Transverse colon (tissue), 4 donors: ENCODE data around the gene CLDN9. TPM values are rescaled to one million over a fixed set of nuclear protein-coding genes. Genes with fewer than 3 reads are reported as not detected.
A peak's percentile ranks its signal among the peaks of the same experiment; 100 is the strongest.

Experiments used
- DNase-seq: peaks from one replicate; pipeline ENCODE4 v3.0.0-alpha.2; 2019
- H3K27ac ChIP-seq, 4 donors: fragments of 200-600 bp; sonication (generic); 2 replicates each; pipeline ENCODE4 v1.5.1; 2016 to 2018; ENCODE audit warnings: inconsistent platforms in 4 of 4
- H3K27me3 ChIP-seq: fragments of 200-600 bp; sonication (generic); 2 replicates; pipeline ENCODE4 v1.5.1; 2017; ENCODE audit warnings: inconsistent platforms
- H3K36me3 ChIP-seq, 4 donors: fragments of 200-600 bp; sonication (generic); 2 replicates each; pipeline ENCODE4 v1.5.1; 2017 to 2019; ENCODE audit warnings: inconsistent platforms in 4 of 4
- H3K4me1 ChIP-seq, 4 donors: fragments of 200-600 bp; sonication (generic); 2 replicates each; pipeline ENCODE4 v1.5.1; 2017 to 2020; ENCODE audit warnings: inconsistent platforms in 4 of 4
- H3K4me3 ChIP-seq, 4 donors: fragments of 200-600 bp; sonication (generic); 1 replicate in 1 of 4; 2 replicates in 3 of 4; pipeline versions ENCODE4 v1.5.1 to v1.6.1; 2017 to 2019; ENCODE audit warnings: inconsistent platforms in 4 of 4
- H3K9me3 ChIP-seq, 2 donors: fragments of 200-600 bp; sonication (generic); 2 replicates each; pipeline ENCODE4 v1.5.1; 2017 to 2019; ENCODE audit warnings: inconsistent platforms in 2 of 2
- EP300 ChIP-seq: sonication (generic); formaldehyde crosslinking; IDR thresholded peaks from one replicate; pipeline ENCODE4 v1.6.1; 2017; ENCODE audit warnings: antibody characterized with exemption, low read depth
- POLR2A ChIP-seq: fragments of 450-650 bp; IDR thresholded peaks from one replicate; pipeline ENCODE4 v1.6.1; 2016; ENCODE audit warnings: antibody characterized with exemption, mild to moderate bottlenecking, moderate library complexity
- POLR2AphosphoS5 ChIP-seq, 3 donors: sonication (generic); formaldehyde crosslinking; IDR thresholded peaks; one replicate each; pipeline ENCODE4 v1.6.1; 2016; ENCODE audit warnings: antibody characterized with exemption in 3 of 3
- WGBS, 2 donors: methylation state at CpG; one replicate each; pipeline ENCODE4 v1.1.5; 2018; ENCODE audit warnings: low coverage in 1 of 2; 5-methylcytosine and 5-hydroxymethylcytosine counted together
- in situ Hi-C, 4 donors: fragments of 200-750 bp; cut with MboI; loops; one replicate each; pipeline versions ENCODE4 v1.15.0 to v1.15.1; 2017; ENCODE audit warnings: low sequenced_read_pairs in 3 of 4, low pct_ligation_motif_present in 1 of 4, low pct_unique_long_range_greater_than_20kb in 1 of 4
- intact Hi-C: fragments of 100-400 bp; cut with DNase I; formaldehyde crosslinking; loops from one replicate; pipeline ENCODE4 v1.15.1; 2023; ENCODE audit warnings: low total_unique reads
- total RNA-seq, 4 donors: library from RNA; depleted of rRNA; stranded (reverse); fragments of >200 nt; gene quantifications; one replicate each; pipeline ENCODE4 v1.1.0, GENCODE V29; 2016
- TF ChIP-seq, protein P1 (sequence below), 5 experiments: fragments of 200-600 bp in 3 of 5; fragments of 450-650 bp in 2 of 5; sonication (generic) in 3 of 5; IDR thresholded peaks; 1 replicate in 2 of 5; 2 replicates in 3 of 5; pipeline ENCODE4 v1.5.1; 2016 to 2017; ENCODE audit warnings: antibody characterized with exemption in 5 of 5, inconsistent platforms in 3 of 5, mild to moderate bottlenecking in 2 of 5, moderate library complexity in 1 of 5

Gene CLDN9
- total RNA-seq, 4 donors from 2014 or later, result 0.55 to 1.1 TPM; not detected in 2

DNA sequence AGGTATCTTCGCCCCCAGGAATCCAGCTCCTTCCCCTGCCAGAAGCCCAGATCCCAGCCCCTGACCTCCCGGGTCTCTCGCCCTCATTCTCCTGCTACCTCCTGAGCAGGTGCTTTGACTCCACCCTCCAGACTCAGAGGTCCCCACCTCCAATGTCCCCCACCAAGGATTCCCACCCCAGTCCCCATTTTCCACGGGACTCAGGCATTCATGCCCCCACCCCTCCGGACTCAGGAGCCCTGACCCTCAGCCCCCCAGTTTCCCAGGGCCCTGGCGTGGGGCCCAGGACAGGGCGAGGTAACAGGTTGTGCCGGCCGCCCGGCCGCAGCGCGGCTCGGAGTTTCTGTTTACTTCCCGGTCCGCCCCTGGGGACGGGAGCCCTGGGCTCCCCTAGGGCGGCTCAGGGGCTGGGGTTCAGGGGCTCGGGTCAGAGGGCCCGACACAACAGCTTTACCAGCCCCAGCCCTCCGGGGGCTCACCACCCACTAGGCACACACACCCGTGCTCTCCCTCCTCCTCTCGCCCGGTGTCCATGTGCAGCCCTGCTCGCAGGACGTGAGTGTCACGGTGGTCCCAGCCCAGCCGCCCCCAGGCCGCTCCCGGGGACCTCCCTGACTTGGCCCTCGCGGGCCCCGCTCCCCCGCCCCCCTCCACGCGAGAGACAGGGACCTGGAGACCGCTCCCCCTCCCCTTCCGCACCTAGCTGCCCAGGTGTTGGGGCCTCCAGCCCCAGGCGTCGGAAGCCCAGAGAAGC, 23.4 kb downstream of the CLDN9 start:
- intact Hi-C loops, result no loop called here
- WGBS, 2 donors, result 3% methylated on average over 24 of the region's 40 CpGs; no CpG with 5 or more reads in 1 of the 2 donors
- in situ Hi-C loops, result loop anchor here in 1 of 4 donors (25.0 kb wide), 1 partner anchor 101 kb away; the partner anchor contains the start of gene ZNF213
- Histone ChIP-seq H3K27me3 (peaks cover 72% of the 10 kb centered on the region), H3K4me1 (peaks cover 0 to 52% (median 32%) of the 10 kb centered on the region in 4 donors), H3K27ac (peak overlapping the region; percentile 76 to 88 (median 84)), H3K4me3 (peak overlapping the region; percentile 35 to 72 (median 58)), H3K9me3 (no peaks in the 10 kb centered on the region), H3K36me3 (no peaks in the 10 kb centered on the region)
- TF ChIP-seq EP300 (no peak), POLR2A (no peak), POLR2AphosphoS5 (IDR thresholded peaks at IDR 0.05) (peak in 1 of 3 donors; percentile 30)
- TF ChIP-seq, protein P1, sequence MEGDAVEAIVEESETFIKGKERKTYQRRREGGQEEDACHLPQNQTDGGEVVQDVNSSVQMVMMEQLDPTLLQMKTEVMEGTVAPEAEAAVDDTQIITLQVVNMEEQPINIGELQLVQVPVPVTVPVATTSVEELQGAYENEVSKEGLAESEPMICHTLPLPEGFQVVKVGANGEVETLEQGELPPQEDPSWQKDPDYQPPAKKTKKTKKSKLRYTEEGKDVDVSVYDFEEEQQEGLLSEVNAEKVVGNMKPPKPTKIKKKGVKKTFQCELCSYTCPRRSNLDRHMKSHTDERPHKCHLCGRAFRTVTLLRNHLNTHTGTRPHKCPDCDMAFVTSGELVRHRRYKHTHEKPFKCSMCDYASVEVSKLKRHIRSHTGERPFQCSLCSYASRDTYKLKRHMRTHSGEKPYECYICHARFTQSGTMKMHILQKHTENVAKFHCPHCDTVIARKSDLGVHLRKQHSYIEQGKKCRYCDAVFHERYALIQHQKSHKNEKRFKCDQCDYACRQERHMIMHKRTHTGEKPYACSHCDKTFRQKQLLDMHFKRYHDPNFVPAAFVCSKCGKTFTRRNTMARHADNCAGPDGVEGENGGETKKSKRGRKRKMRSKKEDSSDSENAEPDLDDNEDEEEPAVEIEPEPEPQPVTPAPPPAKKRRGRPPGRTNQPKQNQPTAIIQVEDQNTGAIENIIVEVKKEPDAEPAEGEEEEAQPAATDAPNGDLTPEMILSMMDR (IDR thresholded peaks at IDR 0.05), result no peak
- peak; percentile 72 for DNase-seq

GRCh38 chr16:3036726-3037315, 24.1 kb downstream of the CLDN9 start, which contains the start of gene BICDL2:
TSS of gene BICDL2 (minus strand) at chr16:3036944. CDS start at chr16:3035496, 1,448 bp downstream.
- H3K36me3 ChIP-seq, result no peaks in the 10 kb centered on the region
- H3K4me1 ChIP-seq, result peaks cover 0 to 46% (median 29%) of the 10 kb centered on the region in 4 donors
- WGBS, 2 donors, result 9 to 67% methylated on average over 1 to 26 of the region's 44 CpGs
- peaks cover 69% of the 10 kb centered on the region for H3K27me3 ChIP-seq
- intact Hi-C loops (no loop called here), in situ Hi-C loops (loop anchor here in 1 of 4 donors (25.0 kb wide), 1 partner anchor 100 kb away; the partner anchor contains the start of gene ZNF213)
- peak; percentile 87 for DNase-seq
- H3K4me3 ChIP-seq, result peak within 1 kb of the TSS; percentile 35 to 72 (median 58)
- H3K9me3 ChIP-seq, result no peaks in the 10 kb centered on the region
- H3K27ac ChIP-seq, result peak within 1 kb of the TSS; percentile 76 to 88 (median 84)
- TF ChIP-seq EP300 (no peak), POLR2A (peak; percentile 61), POLR2AphosphoS5 (IDR thresholded peaks at IDR 0.05) (peak; percentile 45 to 74 (median 72))
- TF ChIP-seq, protein P1 (IDR thresholded peaks at IDR 0.05), result no peak

DNA sequence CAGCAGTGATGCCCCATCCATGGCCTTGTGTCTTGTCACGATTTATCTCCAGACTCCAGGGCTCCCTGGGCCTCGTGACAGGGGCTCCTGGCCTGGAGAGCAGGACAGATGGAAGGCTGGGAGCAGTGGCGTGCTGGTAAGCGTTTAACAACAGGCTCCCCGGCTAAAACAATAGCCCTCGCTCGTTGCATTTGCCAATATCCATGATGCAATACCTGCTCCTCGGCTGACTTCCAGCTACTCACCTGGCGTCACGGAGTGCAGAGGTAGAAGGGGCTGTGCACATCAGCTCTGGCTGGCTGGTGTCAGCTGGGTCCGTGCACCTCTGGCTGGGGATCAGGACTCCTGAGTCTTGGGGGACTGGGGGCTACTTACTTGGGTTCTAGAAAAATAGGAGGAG, 25.5 kb downstream of the CLDN9 start:
- 30% methylated on average over 11 of the region's 11 CpGs; no CpG with 5 or more reads in 1 of the 2 donors for WGBS, 2 donors
- H3K9me3 ChIP-seq, result no peaks in the 10 kb centered on the region
- H3K36me3 ChIP-seq, result no peaks in the 10 kb centered on the region
- H3K27me3 ChIP-seq, result peaks cover 69% of the 10 kb centered on the region
- TF ChIP-seq POLR2AphosphoS5 (IDR thresholded peaks at IDR 0.05) (no peak), EP300 (no peak), POLR2A (no peak)
- TF ChIP-seq, protein P1 (IDR thresholded peaks at IDR 0.05), result no peak
- peak; percentile 79 for DNase-seq
- in situ Hi-C loops (loop anchor here in 1 of 4 donors (25.0 kb wide), 1 partner anchor 99 kb away; the partner anchor contains the start of gene ZNF213), intact Hi-C loops (no loop called here)
- peaks cover 0 to 33% (median 24%) of the 10 kb centered on the region in 4 donors for H3K4me1 ChIP-seq
- H3K27ac ChIP-seq, result peak overlapping the region; percentile 62 to 79 (median 74)
- H3K4me3 ChIP-seq, result no peak overlapping the region

- no peaks in the 10 kb centered on the region for H3K9me3 ChIP-seq
- in situ Hi-C loops, result loop anchor here in 1 of 4 donors (25.0 kb wide), 1 partner anchor 98 kb away; the partner anchor contains the start of gene ZNF213
- peaks cover 72% of the 10 kb centered on the region for H3K27me3 ChIP-seq
- peaks cover 0 to 33% (median 23%) of the 10 kb centered on the region in 4 donors for H3K4me1 ChIP-seq
- intact Hi-C loops, result no loop called here
- WGBS, 2 donors, result 48% methylated on average over 5 of the region's 5 CpGs; no CpG with 5 or more reads in 1 of the 2 donors
- peak overlapping the region; percentile 62 to 79 (median 74) for H3K27ac ChIP-seq
- no peaks in the 10 kb centered on the region for H3K36me3 ChIP-seq
- H3K4me3 ChIP-seq, result no peak overlapping the region
- DNase-seq, result peak; percentile 84
- no peak for TF ChIP-seq EP300
- peak; percentile 58 for TF ChIP-seq POLR2A
- TF ChIP-seq POLR2AphosphoS5 (IDR thresholded peaks at IDR 0.05), result peak in 2 of 3 donors; percentile 67 to 84
- TF ChIP-seq, protein P1 (IDR thresholded peaks at IDR 0.05), result no peak
These were observed 26.2 kb downstream of the CLDN9 start for GRCh38 chr16:3038896-3039295.
